PC-9 (cell line): ENCODE results near the gene SH2D1B. TPM values are rescaled to one million over a fixed set of nuclear protein-coding genes. Genes with fewer than 3 reads are reported as not detected.
A peak's percentile ranks its signal among the peaks of the same experiment; 100 is the strongest.

ENCODE experiments used
- BruUV-seq: library from RNA; stranded (reverse); fragments of 400-500 nt; replicated peaks from 2 replicates; lab custom pipeline; 2021; lab: Mats Ljungman, UMichigan
- CTCF ChIA-PET: fragments of 300-600 bp; sonication (Branson Sonifier 250); formaldehyde crosslinking; loops from one replicate; lab custom pipeline; 2022; ENCODE audit warnings: antibody characterized with exemption; lab: Charles Lee
- POLR2A ChIA-PET: fragments of 300-600 bp; sonication (Branson Sonifier 250); formaldehyde crosslinking; loops from one replicate; lab custom pipeline; 2022; ENCODE audit warnings: antibody characterized with exemption; ENCODE audit not compliant: unreplicated experiment; lab: Charles Lee
- DNase-seq, 2 experiments: peaks; one replicate each; pipeline versions ENCODE4 v3.0.0 to v3.0.0-alpha.2; 2015 to 2022; ENCODE audit warnings: mixed read lengths in 1 of 2
- H2AFZ ChIP-seq: fragments of 200-600 bp; sonication (generic); 2 replicates; pipeline ENCODE4 v1.8.1; 2017; ENCODE audit warnings: antibody characterized with exemption
- H3F3A ChIP-seq: fragments of 200-600 bp; sonication (generic); 2 replicates; pipeline ENCODE4 v1.8.1; 2017; ENCODE audit warnings: antibody characterized with exemption, mild to moderate bottlenecking, low read depth; ENCODE audit not compliant: insufficient read depth
- H3K27ac ChIP-seq: fragments of 200-600 bp; sonication (generic); 2 replicates; pipeline ENCODE4 v1.6.1; 2016; ENCODE audit warnings: mixed run types
- H3K27me3 ChIP-seq: fragments of 200-600 bp; sonication (generic); 2 replicates; pipeline ENCODE4 v1.6.1; 2016; ENCODE audit warnings: low read depth, mixed run types; ENCODE audit not compliant: insufficient read depth
- H3K36me3 ChIP-seq: fragments of 200-600 bp; sonication (generic); 2 replicates; pipeline ENCODE4 v1.6.1; 2016; ENCODE audit warnings: low read depth, mixed run types
- H3K4me1 ChIP-seq: fragments of 200-600 bp; sonication (generic); replicated peaks from 2 replicates; pipeline ENCODE4 v1.6.1; 2016; ENCODE audit warnings: mixed run types; ENCODE audit not compliant: insufficient read depth
- H3K4me2 ChIP-seq: fragments of 200-600 bp; sonication (generic); 2 replicates; pipeline ENCODE4 v1.6.1; 2017; ENCODE audit warnings: mixed run types
- H3K4me3 ChIP-seq: fragments of 200-600 bp; sonication (generic); 2 replicates; pipeline ENCODE4 v1.6.1; 2016; ENCODE audit warnings: mixed run types
- H3K79me2 ChIP-seq: fragments of 200-600 bp; sonication (generic); 2 replicates; pipeline ENCODE4 v1.6.1; 2017; ENCODE audit warnings: low read depth, mixed run types
- H3K9me2 ChIP-seq: fragments of 200-600 bp; sonication (generic); 2 replicates; pipeline ENCODE4 v1.8.1; 2017; ENCODE audit warnings: mild to moderate bottlenecking; ENCODE audit not compliant: insufficient read depth
- H3K9me3 ChIP-seq: fragments of 200-600 bp; sonication (generic); 2 replicates; pipeline ENCODE4 v1.8.1; 2016; ENCODE audit warnings: low read depth; ENCODE audit not compliant: insufficient read depth
- H4K20me1 ChIP-seq: fragments of 200-600 bp; sonication (generic); 2 replicates; pipeline ENCODE4 v1.8.1; 2017; ENCODE audit not compliant: insufficient read depth
- EZH2 ChIP-seq: fragments of 200-600 bp; sonication (generic); IDR thresholded peaks from 2 replicates; pipeline ENCODE4 v1.8.0; 2017; ENCODE audit warnings: antibody characterized with exemption, low read depth
- intact Hi-C: fragments of 100-400 bp; cut with micrococcal nuclease; formaldehyde crosslinking; loops from one replicate; pipeline ENCODE4 v1.10.0; 2022; ENCODE audit not compliant: unreplicated experiment
- total RNA-seq: library from RNA; stranded (reverse); gene quantifications from 2 replicates; pipeline ENCODE4 v1.2.3, GENCODE V29; 2021
- TF ChIP-seq, protein P1 (sequence below): fragments of 200-600 bp; sonication (generic); conservative IDR thresholded peaks from 2 replicates; pipeline ENCODE4 v1.6.1; 2017; ENCODE audit warnings: mixed run types, antibody characterized with exemption, mild to moderate bottlenecking, moderate library complexity

SH2D1B gene
- total RNA-seq, 1 experiment from 2014 or later, result not detected

DNA sequence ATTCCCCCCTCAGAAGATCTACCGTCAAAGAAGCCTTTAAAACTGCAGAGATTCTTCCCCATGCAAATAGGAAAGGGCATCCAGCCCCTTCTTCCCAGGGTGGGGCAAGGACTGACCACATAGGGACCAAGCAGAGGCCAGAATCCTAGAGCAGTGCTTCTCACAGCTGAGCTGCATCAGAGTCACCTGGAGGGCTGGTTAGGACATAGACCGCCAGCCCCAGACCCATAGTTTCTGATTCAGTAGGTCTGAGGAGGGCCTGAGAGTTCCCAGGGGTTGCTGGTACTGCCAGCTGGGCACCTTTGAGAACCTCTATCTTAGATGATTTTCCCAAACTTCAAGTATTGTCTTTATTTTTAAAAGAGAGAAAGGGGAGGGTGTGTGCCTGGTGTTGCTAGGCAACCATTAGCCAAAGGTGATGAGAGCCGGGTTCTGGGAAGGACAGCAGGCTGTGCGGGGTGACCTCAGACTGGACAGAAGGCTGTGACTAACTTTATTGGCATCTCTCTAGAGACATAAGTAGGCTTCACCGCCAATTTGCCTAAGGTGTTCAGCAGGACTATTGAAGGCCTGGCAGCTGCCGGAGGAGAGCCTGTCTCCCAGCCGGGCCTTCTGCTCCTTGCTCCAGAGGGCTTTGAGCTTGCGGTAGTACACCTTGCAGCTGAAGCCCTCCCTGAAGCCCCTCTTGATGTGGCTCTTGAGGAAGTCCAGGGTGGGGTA, 38.2 kb downstream of the SH2D1B start:
- peak overlapping the region; percentile 20; the same call in 1 of the 2 replicates for H3K27ac ChIP-seq
- no peak overlapping the region for H2AFZ ChIP-seq
- peaks cover 4% of the 10 kb centered on the region; the same call in 1 of the 2 replicates for H3K36me3 ChIP-seq
- BruUV-seq, result no TSS peak
- intact Hi-C loops, result loop anchor here (5.0 kb wide), 1 partner anchor 236 kb away; no protein-coding TSS in a partner anchor
- H3K27me3 ChIP-seq, result no peaks in the 10 kb centered on the region
- peaks cover 11% of the 10 kb centered on the region; the same call in 1 of the 2 replicates for H4K20me1 ChIP-seq
- H3K4me3 ChIP-seq, result no peak overlapping the region
- H3K9me3 ChIP-seq, result no peaks in the 10 kb centered on the region
- no peaks in the 10 kb centered on the region for H3K79me2 ChIP-seq
- peaks cover 12% of the 10 kb centered on the region; the same call in 1 of the 2 replicates for H3F3A ChIP-seq
- H3K9me2 ChIP-seq, result no peaks in the 10 kb centered on the region
- POLR2A ChIA-PET, result interaction anchor here (0.6 kb wide), 1 partner anchor 614 kb away, joined by 3 read pairs; no protein-coding TSS in a partner anchor
- peaks cover 28% of the 10 kb centered on the region for H3K4me1 ChIP-seq
- CTCF ChIA-PET, result no interaction called here
- TF ChIP-seq EZH2, result no peak
- TF ChIP-seq, protein P1, sequence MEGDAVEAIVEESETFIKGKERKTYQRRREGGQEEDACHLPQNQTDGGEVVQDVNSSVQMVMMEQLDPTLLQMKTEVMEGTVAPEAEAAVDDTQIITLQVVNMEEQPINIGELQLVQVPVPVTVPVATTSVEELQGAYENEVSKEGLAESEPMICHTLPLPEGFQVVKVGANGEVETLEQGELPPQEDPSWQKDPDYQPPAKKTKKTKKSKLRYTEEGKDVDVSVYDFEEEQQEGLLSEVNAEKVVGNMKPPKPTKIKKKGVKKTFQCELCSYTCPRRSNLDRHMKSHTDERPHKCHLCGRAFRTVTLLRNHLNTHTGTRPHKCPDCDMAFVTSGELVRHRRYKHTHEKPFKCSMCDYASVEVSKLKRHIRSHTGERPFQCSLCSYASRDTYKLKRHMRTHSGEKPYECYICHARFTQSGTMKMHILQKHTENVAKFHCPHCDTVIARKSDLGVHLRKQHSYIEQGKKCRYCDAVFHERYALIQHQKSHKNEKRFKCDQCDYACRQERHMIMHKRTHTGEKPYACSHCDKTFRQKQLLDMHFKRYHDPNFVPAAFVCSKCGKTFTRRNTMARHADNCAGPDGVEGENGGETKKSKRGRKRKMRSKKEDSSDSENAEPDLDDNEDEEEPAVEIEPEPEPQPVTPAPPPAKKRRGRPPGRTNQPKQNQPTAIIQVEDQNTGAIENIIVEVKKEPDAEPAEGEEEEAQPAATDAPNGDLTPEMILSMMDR, result no peak
- peak; percentile 87 to 94 for DNase-seq
- peak overlapping the region; percentile 32; the same call in 1 of the 2 replicates for H3K4me2 ChIP-seq

DNA sequence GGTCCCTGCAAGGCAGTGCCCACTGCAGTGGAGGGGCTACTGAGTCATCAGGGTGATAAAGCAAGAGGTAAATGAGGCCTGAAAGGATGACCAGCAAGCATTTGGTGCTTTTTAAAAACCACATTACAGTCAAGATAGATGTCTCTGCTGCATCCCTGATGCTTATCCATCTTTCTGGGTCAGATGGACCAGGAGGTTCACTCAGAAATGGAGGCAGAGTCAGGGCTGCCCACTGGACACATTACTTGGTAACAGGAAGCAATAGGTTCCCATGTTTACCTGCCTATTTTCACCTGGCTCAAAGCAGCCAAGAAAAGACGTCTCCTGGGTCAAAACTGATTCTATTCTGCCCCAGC, 38.9 kb downstream of the SH2D1B start:
- Histone ChIP-seq H3K4me2 (peak overlapping the region; percentile 26; the same call in 1 of the 2 replicates), H3K4me3 (no peak overlapping the region), H3K27me3 (no peaks in the 10 kb centered on the region), H3K4me1 (peaks cover 28% of the 10 kb centered on the region), H3K36me3 (peaks cover 4% of the 10 kb centered on the region; the same call in 1 of the 2 replicates), H3K27ac (peak overlapping the region; percentile 20; the same call in 1 of the 2 replicates), H2AFZ (no peak overlapping the region), H3F3A (peaks cover 12% of the 10 kb centered on the region; the same call in 1 of the 2 replicates), H3K79me2 (no peaks in the 10 kb centered on the region), H3K9me3 (no peaks in the 10 kb centered on the region), H4K20me1 (peaks cover 11% of the 10 kb centered on the region; the same call in 1 of the 2 replicates), H3K9me2 (no peaks in the 10 kb centered on the region)
- ChIA-PET POLR2A (interaction anchor here (0.6 kb wide), 1 partner anchor 47 kb away, joined by 3 read pairs; no protein-coding TSS in a partner anchor), CTCF (no interaction called here)
- no peak for DNase-seq
- BruUV-seq, result no TSS peak
- TF ChIP-seq, protein P1, result no peak
- intact Hi-C loops, result loop anchor here (5.0 kb wide), 1 partner anchor 236 kb away; no protein-coding TSS in a partner anchor

DNA sequence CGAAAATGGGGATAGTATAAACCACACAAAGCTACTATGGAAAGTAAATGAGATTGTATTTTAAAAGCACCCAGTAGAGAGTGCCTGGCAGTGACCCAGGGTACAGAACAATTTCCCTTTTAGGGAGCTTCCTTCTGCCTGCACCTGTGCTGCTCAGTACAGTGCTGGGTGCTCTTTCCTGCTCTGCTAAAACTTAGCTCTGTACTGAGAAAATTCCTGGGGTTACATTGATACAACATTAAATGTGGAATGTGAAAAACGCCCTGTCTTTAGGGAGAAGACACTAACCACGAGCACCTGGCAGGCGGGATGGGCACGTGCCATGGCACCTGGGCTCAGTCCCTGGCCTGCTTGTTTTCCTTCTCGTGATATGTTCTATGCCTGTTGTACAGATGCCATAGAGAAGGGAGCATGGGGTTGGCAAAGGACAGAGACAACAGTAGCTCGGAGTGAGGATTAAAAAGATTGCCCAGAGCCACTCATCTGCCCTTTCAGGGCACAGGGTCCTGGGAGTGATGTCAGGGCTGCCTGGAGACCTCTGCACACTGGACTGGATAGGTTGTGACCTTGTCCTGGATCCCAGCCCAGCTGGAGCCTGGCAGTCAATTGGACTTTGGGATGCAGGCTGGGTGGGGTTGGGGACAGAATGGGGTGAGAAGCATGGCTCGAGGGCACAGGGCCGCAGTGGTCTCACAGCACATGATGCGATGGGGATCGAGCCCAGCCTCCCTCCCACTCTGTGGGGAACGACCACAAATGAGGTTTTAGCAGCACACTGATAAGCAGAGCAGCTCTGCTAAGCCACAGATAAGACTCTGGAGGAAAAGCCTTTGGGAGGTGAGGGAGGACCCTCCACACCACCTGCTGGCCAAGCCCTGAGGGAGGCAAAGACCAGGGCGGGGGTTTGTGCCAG, 39.5 kb downstream of the SH2D1B start:
- Histone ChIP-seq H2AFZ (no peak overlapping the region), H3K4me1 (peaks cover 28% of the 10 kb centered on the region), H3K27ac (peak overlapping the region; percentile 54), H3K36me3 (peaks cover 4% of the 10 kb centered on the region; the same call in 1 of the 2 replicates), H3K9me3 (no peaks in the 10 kb centered on the region), H3K4me3 (no peak overlapping the region), H4K20me1 (peaks cover 11% of the 10 kb centered on the region; the same call in 1 of the 2 replicates), H3K9me2 (no peaks in the 10 kb centered on the region), H3F3A (peaks cover 12% of the 10 kb centered on the region; the same call in 1 of the 2 replicates), H3K4me2 (no peak overlapping the region), H3K79me2 (no peaks in the 10 kb centered on the region), H3K27me3 (no peaks in the 10 kb centered on the region)
- BruUV-seq, result no TSS peak
- peak in 1 of 2 experiments; percentile 67 for DNase-seq
- ChIA-PET CTCF (interaction anchor here (0.7 to 1.3 kb wide), 4 partner anchors 15 to 317 kb away, joined by 4 read pairs; no protein-coding TSS in a partner anchor), POLR2A (interaction anchor here (0.5 to 1.1 kb wide), 4 partner anchors 23 to 323 kb away, joined by 3 to 12 read pairs (median 4); no protein-coding TSS in a partner anchor)
- intact Hi-C loops, result loop anchor here (1.0 to 5.0 kb wide), 2 partner anchors 25 to 235 kb away; no protein-coding TSS in a partner anchor
- TF ChIP-seq, protein P1, result no peak
- TF ChIP-seq EZH2, result no peak
